Measurements from ENCODE around the gene CUL3. TPM values are rescaled to one million over a fixed set of nuclear protein-coding genes. Genes with fewer than 3 reads are reported as not detected.

The CUL3 gene
- total RNA-seq, 1 experiment from 2014 or later = 114 TPM

- H3K9me3 ChIP-seq (ENCODE audit: control insufficient read depth, low read depth, low read length) = no peaks in the 10 kb centered on the region
- no peak overlapping the region for H2BK20ac ChIP-seq (ENCODE audit: low read depth, low read length, poor library complexity, severe bottlenecking)
- DNase-seq = no peak
- no peaks in the 10 kb centered on the region for H3K27me3 ChIP-seq (ENCODE audit: insufficient read depth, low read length)
- no peak overlapping the region for H2BK15ac ChIP-seq (ENCODE audit: low read depth, low read length)
- peaks cover 58% of the 10 kb centered on the region for H3K79me2 ChIP-seq (ENCODE audit: insufficient read depth, low read length)
- no peak overlapping the region for H2AFZ ChIP-seq (ENCODE audit: low read length)
- no peak overlapping the region for H3T11ph ChIP-seq (ENCODE audit: low read length)
- H3K9me3 Mint-ChIP-seq = no peaks in the 10 kb centered on the region; a peak in 2 of 5 replicates
- no peak overlapping the region for H4K91ac ChIP-seq (ENCODE audit: insufficient read length, low read depth, low read length)
- no peak overlapping the region for H2BK12ac ChIP-seq (ENCODE audit: insufficient read length, low read depth, low read length)
- no peak overlapping the region for H3K27ac ChIP-seq (ENCODE audit: insufficient read length, low read depth, low read length)
- no peak overlapping the region for H3K4me3 Mint-ChIP-seq
- no peak overlapping the region for H3K4me2 ChIP-seq (ENCODE audit: insufficient read depth, insufficient read length, low read length)
- no peaks in the 10 kb centered on the region for H3K23me2 ChIP-seq (ENCODE audit: insufficient read length, low read depth, low read length, poor library complexity, severe bottlenecking)
- no peaks in the 10 kb centered on the region for H4K20me1 ChIP-seq (ENCODE audit: control insufficient read depth, insufficient read depth, insufficient read length)
- no peak overlapping the region for H4K8ac ChIP-seq (replicated peaks; ENCODE audit: insufficient read length, low read depth, low read length)
- no peak overlapping the region for H3K56ac ChIP-seq (ENCODE audit: insufficient read length, low read depth, low read length)
- no peak overlapping the region for H3K9ac ChIP-seq (ENCODE audit: extremely low read depth, insufficient read length, low read length)
- no peak overlapping the region for H3K14ac ChIP-seq (ENCODE audit: insufficient read depth, low read length)
- no peak overlapping the region for H3K18ac ChIP-seq (ENCODE audit: insufficient read length, low read depth, low read length)
- H3K27ac Mint-ChIP-seq = no peak overlapping the region
- H2BK120ac ChIP-seq (ENCODE audit: low read depth, low read length, poor library complexity, severe bottlenecking) = no peak overlapping the region
- peaks cover 0 to 17% (median 9%) of the 10 kb centered on the region in 3 experiments; a peak in 5 of 7 replicates for H3K36me3 Mint-ChIP-seq (ENCODE audit: insufficient read depth in 1 of 3, low read depth in 3 of 3)
- no peak overlapping the region for H3K4ac ChIP-seq (ENCODE audit: low read depth, low read length)
- peaks cover 0 to 2% of the 10 kb centered on the region in 2 experiments; a peak in 1 of 4 replicates for H3K4me1 Mint-ChIP-seq
- H2BK5ac ChIP-seq (ENCODE audit: insufficient read length, low read length) = no peak overlapping the region
- TF ChIP-seq CTCF (conservative IDR thresholded peaks at IDR 0.05) = no peak
- H3K23ac ChIP-seq (ENCODE audit: insufficient read length, low read depth, low read length) = no peak overlapping the region
- no peak overlapping the region for H4K5ac ChIP-seq (ENCODE audit: insufficient read length, low read depth, low read length)
- no peak overlapping the region for H2AK5ac ChIP-seq (ENCODE audit: insufficient read length, low read length)
- H3K27me3 Mint-ChIP-seq (ENCODE audit: low read depth) = no peaks in the 10 kb centered on the region
- 0 out of 2 replicates have a peak, but pooled peaks cover 3% of the 10 kb centered on the region for H3K4me1 ChIP-seq (ENCODE audit: insufficient read depth, low read length)
- H3K79me1 ChIP-seq (ENCODE audit: insufficient read depth, low read depth, low read length, poor library complexity, severe bottlenecking) = peaks cover 23% of the 10 kb centered on the region
These were observed 21.6 kb downstream of the CUL3 start for GRCh38 chr2:224563537-224563936.

Measured in H9 (cell line).